Thoracic aorta (tissue), 2 donors: Measurements from ENCODE around the gene SHANK3. TPM values are rescaled to one million over a fixed set of nuclear protein-coding genes. Genes with fewer than 3 reads are reported as not detected.
"Not testable (repeated sequence)": the region's sequence is repeated elsewhere in the genome, so short reads cannot be mapped to it uniquely, and the experiment has no call there.

Source experiments
- ATAC-seq: fragments of 150-250 bp; one replicate; pipeline ENCODE4 v1.8.0; 2017; ENCODE audit warnings: low read depth; ENCODE audit not compliant: insufficient number of reproducible peaks, low FRiP score
- DNase-seq: peaks from one replicate; pipeline ENCODE4 v3.0.0-alpha.2; 2020; ENCODE audit warnings: low spot score
- H3K27ac ChIP-seq, 2 donors: fragments of 200-600 bp; sonication (generic); 1 replicate in 1 of 2; 2 replicates in 1 of 2; pipeline ENCODE4 v1.5.1; 2016; ENCODE audit warnings: mild to moderate bottlenecking in 2 of 2, moderate library complexity in 2 of 2
- H3K27me3 ChIP-seq: fragments of 200-600 bp; sonication (generic); replicated peaks from 2 replicates; pipeline ENCODE4 v1.6.0; 2016; ENCODE audit warnings: mild to moderate bottlenecking; ENCODE audit not compliant: insufficient read depth
- H3K36me3 ChIP-seq: fragments of 200-600 bp; sonication (generic); one replicate; pipeline ENCODE4 v1.5.1; 2016
- H3K4me1 ChIP-seq, 2 donors: fragments of 200-600 bp; sonication (generic); 1 replicate in 1 of 2; 2 replicates in 1 of 2; pipeline versions ENCODE4 v1.5.1 to v1.6.0; 2016; ENCODE audit warnings: low read depth in 2 of 2, mild to moderate bottlenecking in 1 of 2; ENCODE audit not compliant: control insufficient read depth in 1 of 2
- H3K4me3 ChIP-seq: fragments of 200-600 bp; sonication (generic); 2 replicates; pipeline ENCODE4 v1.5.1; 2016; ENCODE audit warnings: mild to moderate bottlenecking
- H3K9me3 ChIP-seq: fragments of 200-600 bp; sonication (generic); 2 replicates; pipeline ENCODE4 v1.5.1; 2016
- CTCF ChIP-seq: fragments of 200-600 bp; sonication (generic); IDR thresholded peaks from one replicate; pipeline ENCODE4 v1.5.1; 2019; ENCODE audit warnings: antibody characterized with exemption
- total RNA-seq, 2 donors: library from RNA; depleted of rRNA; stranded (reverse); fragments of >200 nt; gene quantifications; one replicate each; pipeline versions ENCODE4 v1.1.0 to v1.2.3, GENCODE V29; 2016

The SHANK3 gene
- total RNA-seq, 2 donors from 2014 or later = 10.7 to 14.3 TPM

- no peaks in the 10 kb centered on the region for H3K9me3 ChIP-seq
- H3K36me3 ChIP-seq = no peaks in the 10 kb centered on the region
- H3K27ac ChIP-seq = no peak overlapping the region
- no peak for TF ChIP-seq CTCF
- no peaks in the 10 kb centered on the region for H3K27me3 ChIP-seq
- H3K4me1 ChIP-seq = no peaks in the 10 kb centered on the region
- H3K4me3 ChIP-seq = no peak overlapping the region
- ATAC-seq (peak; percentile 43), DNase-seq (no peak)
These were observed 16.2 kb upstream of the SHANK3 start for GRCh38 chr22:50656122-50657070.

DNA sequence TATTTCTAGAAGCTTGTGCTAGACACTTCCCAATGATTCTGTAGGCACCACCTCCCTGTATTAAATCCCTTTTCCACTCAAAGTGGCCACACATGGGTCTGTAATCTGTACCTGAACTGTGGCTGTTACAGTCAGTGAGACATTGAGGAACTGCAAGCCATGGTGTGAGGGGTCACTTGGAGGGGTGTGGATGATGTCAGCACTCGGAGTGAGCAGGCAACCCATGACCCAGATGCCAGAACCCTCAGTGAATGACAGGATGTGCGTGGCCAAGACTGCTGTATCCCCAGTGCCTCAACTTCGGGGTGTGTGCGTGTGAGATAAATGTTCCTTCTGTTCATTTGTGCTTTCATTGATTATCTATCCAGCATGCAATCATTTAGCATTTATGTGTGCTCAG, 14.7 kb upstream of the SHANK3 start:
- no peaks in the 10 kb centered on the region for H3K36me3 ChIP-seq
- DNase-seq (no peak), ATAC-seq (no peak)
- H3K4me1 ChIP-seq = no peaks in the 10 kb centered on the region
- no peaks in the 10 kb centered on the region for H3K9me3 ChIP-seq
- H3K27ac ChIP-seq = no peak overlapping the region
- H3K4me3 ChIP-seq = no peak overlapping the region
- TF ChIP-seq CTCF = no peak
- no peaks in the 10 kb centered on the region for H3K27me3 ChIP-seq

DNA sequence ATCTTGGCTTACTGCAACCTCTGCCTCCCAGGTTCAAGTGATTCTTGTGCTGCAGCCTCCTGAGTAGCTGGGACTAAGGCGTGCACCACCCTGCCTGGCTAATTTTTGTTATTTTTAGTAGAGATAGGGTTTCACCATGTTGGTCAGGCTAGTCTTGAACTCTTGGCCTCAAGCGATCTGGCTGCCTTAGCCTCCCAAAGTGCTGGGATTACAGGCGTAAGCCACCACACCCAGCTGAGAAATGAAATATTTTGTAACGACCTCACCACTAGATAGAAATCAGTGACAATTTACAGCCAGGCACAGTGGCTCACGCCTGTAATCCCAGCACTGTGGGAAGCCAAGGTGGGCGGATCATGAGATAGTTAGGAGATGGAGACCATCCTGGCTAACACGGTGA, 12.9 kb upstream of the SHANK3 start:
- not testable (repeated sequence) for DNase-seq, H3K4me3 ChIP-seq, H3K4me1 ChIP-seq, H3K9me3 ChIP-seq, H3K27ac ChIP-seq, H3K27me3 ChIP-seq, ATAC-seq, H3K36me3 ChIP-seq

DNA sequence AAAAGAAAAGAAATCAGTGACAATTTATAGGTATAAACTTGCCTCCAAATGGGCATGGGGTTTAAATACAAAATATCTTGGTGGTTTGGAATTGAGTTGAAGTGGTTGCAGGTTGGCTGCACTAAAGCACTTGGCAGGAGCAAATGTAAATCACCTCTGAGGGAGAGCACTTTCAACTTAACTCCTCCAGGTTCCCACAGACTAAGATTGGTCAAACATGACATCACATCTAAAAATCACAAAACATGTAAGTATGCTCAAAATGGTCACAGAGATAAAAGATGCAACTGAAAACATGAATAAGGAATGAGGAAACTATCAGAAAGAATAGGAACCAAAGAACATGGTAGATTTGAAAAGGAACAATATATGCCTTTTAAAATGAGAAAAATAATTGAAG, 12.3 kb upstream of the SHANK3 start:
- no peak for ATAC-seq

DNA sequence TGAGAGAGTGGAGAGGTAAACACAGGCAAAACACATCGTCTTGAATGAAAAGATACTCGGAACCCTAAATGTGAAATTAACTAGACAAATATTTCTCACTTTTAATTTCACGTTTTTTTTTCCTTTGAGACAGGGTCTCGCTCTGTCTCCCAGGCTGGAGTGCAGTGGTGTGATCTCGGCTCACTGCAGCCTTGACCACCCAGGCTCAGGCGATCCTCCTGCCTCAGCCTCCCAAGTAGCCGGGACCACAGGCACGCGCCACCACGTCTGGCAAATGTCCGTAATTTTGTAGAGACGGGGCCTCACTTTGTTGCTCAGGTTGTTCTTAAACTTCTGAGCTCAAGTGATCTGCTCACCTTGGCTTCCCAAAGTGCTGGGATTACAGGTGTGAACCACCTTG, 7.4 kb upstream of the SHANK3 start:
- no peak for ATAC-seq
- H3K4me1 ChIP-seq = no peaks in the 10 kb centered on the region
- no peaks in the 10 kb centered on the region for H3K9me3 ChIP-seq
- H3K36me3 ChIP-seq = no peaks in the 10 kb centered on the region
- DNase-seq = no peak
- H3K27me3 ChIP-seq = no peaks in the 10 kb centered on the region
- no peak overlapping the region for H3K4me3 ChIP-seq
- H3K27ac ChIP-seq = no peak overlapping the region
- TF ChIP-seq CTCF = no peak

More for the DNA sequence above, 12.3 kb upstream of the SHANK3 start:
- Histone ChIP-seq H3K9me3 (no peaks in the 10 kb centered on the region), H3K27ac (no peak overlapping the region), H3K4me3 (no peak overlapping the region), H3K27me3 (no peaks in the 10 kb centered on the region), H3K4me1 (no peaks in the 10 kb centered on the region), H3K36me3 (no peaks in the 10 kb centered on the region)
- no peak for DNase-seq
- TF ChIP-seq CTCF = no peak
